Measurements from ENCODE around the gene TRMT44.

The TRMT44 gene

DNA sequence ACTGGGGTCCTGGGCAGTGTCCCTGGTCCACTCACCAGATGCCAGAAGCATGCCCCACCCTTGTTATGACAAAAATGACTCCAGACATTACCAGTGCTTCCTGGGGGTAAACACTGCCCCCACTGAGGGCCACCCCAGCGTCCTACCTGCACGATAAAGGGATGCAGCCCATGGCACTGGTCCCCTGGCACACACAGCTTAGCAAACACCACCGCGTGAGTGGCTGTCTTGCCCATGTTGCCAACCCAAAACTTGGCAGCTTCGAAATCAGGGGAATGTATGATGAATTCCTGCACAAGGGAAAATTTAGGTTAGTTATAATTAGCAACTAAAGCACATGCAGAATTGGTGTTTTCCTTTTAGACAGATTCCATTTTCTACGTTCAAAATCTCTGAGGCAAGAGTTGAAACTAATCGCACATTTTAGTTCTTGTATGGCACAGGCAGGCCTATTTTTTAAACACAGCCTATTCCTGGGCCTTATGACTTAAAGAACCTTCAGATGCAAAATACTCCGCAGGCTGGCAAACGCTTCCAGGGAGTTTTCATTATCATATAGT lies 30.4 kb upstream of the TRMT44 start:
- no peak for DNase-seq (ENCODE audit: extremely low spot score)
- ChIA-PET CTCF (interaction anchor here (1.0 to 1.9 kb wide), 6 partner anchors 17 to 233 kb away, joined by 3 to 14 read pairs (median 8); no protein-coding TSS in a partner anchor), POLR2A (interaction anchor here (1.0 kb wide), 1 partner anchor 233 kb away, joined by 5 read pairs; no protein-coding TSS in a partner anchor)
- TF ChIP-seq, protein P1, sequence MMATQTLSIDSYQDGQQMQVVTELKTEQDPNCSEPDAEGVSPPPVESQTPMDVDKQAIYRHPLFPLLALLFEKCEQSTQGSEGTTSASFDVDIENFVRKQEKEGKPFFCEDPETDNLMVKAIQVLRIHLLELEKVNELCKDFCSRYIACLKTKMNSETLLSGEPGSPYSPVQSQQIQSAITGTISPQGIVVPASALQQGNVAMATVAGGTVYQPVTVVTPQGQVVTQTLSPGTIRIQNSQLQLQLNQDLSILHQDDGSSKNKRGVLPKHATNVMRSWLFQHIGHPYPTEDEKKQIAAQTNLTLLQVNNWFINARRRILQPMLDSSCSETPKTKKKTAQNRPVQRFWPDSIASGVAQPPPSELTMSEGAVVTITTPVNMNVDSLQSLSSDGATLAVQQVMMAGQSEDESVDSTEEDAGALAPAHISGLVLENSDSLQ (IDR thresholded peaks at IDR 0.05) = no peak
- TF ChIP-seq CTBP1 (IDR thresholded peaks at IDR 0.05; ENCODE audit: borderline replicate concordance) = no peak
- TF ChIP-seq SP1 (IDR thresholded peaks at IDR 0.05) = no peak

DNA sequence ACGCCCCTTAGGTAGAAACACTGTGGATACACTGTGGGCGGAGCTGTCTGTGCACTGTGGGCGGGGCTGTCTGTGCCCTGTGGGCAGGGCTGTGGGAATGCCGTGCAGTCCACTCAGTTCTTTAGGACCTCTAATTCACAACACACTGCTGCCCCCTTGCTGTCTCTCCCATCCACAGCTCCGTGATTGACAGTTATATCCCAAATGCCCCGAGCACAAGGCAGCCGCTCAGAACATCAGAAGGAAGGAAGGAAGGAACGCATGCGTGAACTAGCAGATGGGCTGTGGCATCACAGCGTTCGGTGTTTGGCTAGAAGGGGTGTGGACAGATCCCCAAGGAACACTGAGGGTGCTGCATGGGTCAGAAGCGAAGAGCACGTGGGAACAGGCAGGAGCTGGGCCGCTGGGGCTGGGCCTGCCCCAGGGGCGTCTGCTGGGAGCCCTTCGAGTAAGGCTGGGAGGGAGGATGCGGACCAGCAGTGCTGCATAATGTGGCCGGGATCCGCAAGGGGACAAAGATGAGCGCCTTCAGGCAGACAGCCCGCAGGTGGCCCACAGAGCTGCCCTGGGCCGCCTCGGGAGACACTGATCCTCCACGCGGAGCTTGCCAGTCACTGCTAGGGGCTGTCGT lies 29.8 kb upstream of the TRMT44 start:
- POLR2A ChIA-PET = interaction anchor here (1.0 kb wide), 1 partner anchor 234 kb away, joined by 5 read pairs; no protein-coding TSS in a partner anchor
- CTCF ChIA-PET = interaction anchor here (0.7 to 1.9 kb wide), 8 partner anchors 9 to 262 kb away, joined by 3 to 14 read pairs (median 4); no protein-coding TSS in a partner anchor
- peak; percentile 90 for DNase-seq (ENCODE audit: extremely low spot score)
- TF ChIP-seq BHLHE40 (IDR thresholded peaks at IDR 0.05; ENCODE audit: borderline replicate concordance) (no peak), CTBP1 (IDR thresholded peaks at IDR 0.05; ENCODE audit: borderline replicate concordance) (no peak), FOXM1 (IDR thresholded peaks at IDR 0.05; ENCODE audit: borderline replicate concordance) (no peak), HDGF (IDR thresholded peaks at IDR 0.05; ENCODE audit: borderline replicate concordance) (peak; percentile 32; the same call in 1 of the 2 replicates), LEF1 (IDR thresholded peaks at IDR 0.05; ENCODE audit: borderline replicate concordance) (no peak), ELF4 (IDR thresholded peaks at IDR 0.05) (no peak), ARNT (IDR thresholded peaks at IDR 0.05) (no peak)
- TF ChIP-seq, protein P1 (IDR thresholded peaks at IDR 0.05) = peak; percentile 95

DNA sequence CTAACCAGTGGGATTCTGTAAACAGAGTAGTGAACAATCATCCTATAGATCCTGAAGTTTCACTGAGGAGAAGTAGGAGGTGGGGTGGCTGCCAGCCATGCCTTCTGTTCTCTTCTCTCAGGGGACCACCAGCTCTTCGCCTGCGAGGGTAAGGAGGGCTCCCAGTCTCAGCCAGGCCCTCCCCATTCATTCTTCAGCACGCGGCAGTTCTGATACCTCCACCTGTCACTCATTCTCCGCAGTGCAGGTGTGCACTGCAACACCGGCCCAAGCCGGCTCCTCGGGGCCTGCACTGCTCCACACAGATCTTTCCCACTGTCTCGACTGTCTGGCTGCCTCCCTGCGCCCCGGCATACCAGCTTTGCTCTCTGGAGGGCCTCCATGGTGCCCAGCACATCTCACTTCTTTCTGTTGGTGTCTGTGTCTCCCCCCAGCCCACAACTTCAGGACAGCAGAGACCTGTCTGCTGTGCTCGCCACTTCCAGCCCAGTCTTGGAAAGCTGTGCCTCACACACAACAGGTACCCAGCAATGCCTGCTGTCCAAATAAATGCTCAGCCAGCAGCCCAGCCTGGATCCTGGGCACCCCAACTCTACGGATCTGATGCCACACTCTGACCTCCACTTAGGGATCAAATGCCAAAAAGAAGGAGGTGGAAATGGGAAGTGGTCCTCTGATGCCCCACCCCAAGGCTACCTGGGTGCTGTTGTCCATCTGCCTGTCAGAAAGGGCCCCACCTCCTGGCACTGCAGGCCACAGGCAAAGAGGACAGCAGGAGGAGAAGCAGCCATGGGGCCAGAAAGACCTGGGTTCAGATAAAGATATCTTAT lies 29.0 kb upstream of the TRMT44 start:
- ChIA-PET CTCF (interaction anchor here (0.7 to 1.9 kb wide), 6 partner anchors 10 to 263 kb away, joined by 3 to 14 read pairs (median 8); no protein-coding TSS in a partner anchor), POLR2A (no interaction called here)
- TF ChIP-seq FOXA1 (IDR thresholded peaks at IDR 0.05) = no peak
- TF ChIP-seq SUZ12 (IDR thresholded peaks at IDR 0.05) = no peak
- no peak for TF ChIP-seq ELF4 (IDR thresholded peaks at IDR 0.05)
- TF ChIP-seq FOXK2 (IDR thresholded peaks at IDR 0.05) = no peak
- TF ChIP-seq LEF1 (IDR thresholded peaks at IDR 0.05; ENCODE audit: borderline replicate concordance) = no peak
- TF ChIP-seq ARNT (IDR thresholded peaks at IDR 0.05) = no peak
- DNase-seq (ENCODE audit: extremely low spot score) = no peak

DNA sequence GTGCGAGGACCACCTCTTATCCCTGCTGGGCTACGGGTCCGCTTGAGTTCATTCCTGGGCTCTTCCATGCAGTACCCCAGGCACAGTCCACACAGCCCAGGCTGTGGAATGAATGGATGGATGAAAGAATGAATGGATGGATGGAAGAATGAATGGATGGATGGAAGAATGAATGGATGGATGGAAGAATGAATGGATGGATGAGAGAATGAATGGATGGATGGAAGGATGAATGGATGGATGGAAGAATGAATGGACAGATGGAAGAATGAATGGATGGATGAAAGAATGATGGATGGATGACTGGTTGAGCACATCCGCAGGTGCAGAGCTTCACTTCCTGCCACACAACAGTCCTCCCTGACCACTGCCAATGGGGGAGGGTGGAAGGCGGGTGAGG lies 28.3 kb upstream of the TRMT44 start:
- TF ChIP-seq ELF4 (IDR thresholded peaks at IDR 0.05) = no peak
- no peak for TF ChIP-seq NFRKB (IDR thresholded peaks at IDR 0.05)
- ChIA-PET POLR2A (no interaction called here), CTCF (no interaction called here)
- no peak for DNase-seq (ENCODE audit: extremely low spot score)

DNA sequence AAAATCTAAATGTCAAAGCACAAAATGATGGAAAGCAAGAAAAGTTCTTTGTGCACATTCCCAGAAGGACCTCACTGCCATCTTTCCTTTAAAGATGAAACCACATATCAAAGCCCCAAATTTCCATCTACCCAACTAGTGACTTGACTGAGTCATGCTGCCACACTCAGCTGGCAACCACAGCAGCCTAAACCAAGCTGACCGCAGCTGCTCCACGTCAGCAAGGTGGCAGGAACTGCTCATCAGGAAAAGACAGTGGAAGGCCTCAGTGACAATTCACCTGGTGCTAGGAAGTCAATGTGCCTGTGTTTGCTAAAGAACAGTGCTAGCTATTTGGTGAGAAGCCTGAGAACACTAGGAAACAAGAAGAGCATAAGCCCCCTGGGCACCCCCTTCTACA lies 26.2 kb upstream of the TRMT44 start:
- no peak for DNase-seq (ENCODE audit: extremely low spot score)
- TF ChIP-seq SP1 (IDR thresholded peaks at IDR 0.05) = no peak
- TF ChIP-seq FOXM1 (IDR thresholded peaks at IDR 0.05; ENCODE audit: borderline replicate concordance) = no peak
- TF ChIP-seq, protein P1 (IDR thresholded peaks at IDR 0.05) = no peak
- no peak for TF ChIP-seq LEF1 (IDR thresholded peaks at IDR 0.05; ENCODE audit: borderline replicate concordance)
- no peak for TF ChIP-seq HDGF (IDR thresholded peaks at IDR 0.05; ENCODE audit: borderline replicate concordance)
- no peak for TF ChIP-seq TARDBP (IDR thresholded peaks at IDR 0.05)
- no peak for TF ChIP-seq ARNT (IDR thresholded peaks at IDR 0.05)
- no peak for TF ChIP-seq FOXA1 (IDR thresholded peaks at IDR 0.05)
- no peak for TF ChIP-seq SUZ12 (IDR thresholded peaks at IDR 0.05)
- TF ChIP-seq NFRKB (IDR thresholded peaks at IDR 0.05) = no peak
- TF ChIP-seq CTBP1 (IDR thresholded peaks at IDR 0.05; ENCODE audit: borderline replicate concordance) = no peak
- TF ChIP-seq BHLHE40 (IDR thresholded peaks at IDR 0.05; ENCODE audit: borderline replicate concordance) = no peak
- no peak for TF ChIP-seq L3MBTL2 (conservative IDR thresholded peaks at IDR 0.05)
- POLR2A ChIA-PET = interaction anchor here (0.6 kb wide), 1 partner anchor 150 kb away, joined by 3 read pairs; no protein-coding TSS in a partner anchor
- CTCF ChIA-PET = interaction anchor here (1.6 kb wide), 1 partner anchor 11 kb away, joined by 3 read pairs; no protein-coding TSS in a partner anchor

DNA sequence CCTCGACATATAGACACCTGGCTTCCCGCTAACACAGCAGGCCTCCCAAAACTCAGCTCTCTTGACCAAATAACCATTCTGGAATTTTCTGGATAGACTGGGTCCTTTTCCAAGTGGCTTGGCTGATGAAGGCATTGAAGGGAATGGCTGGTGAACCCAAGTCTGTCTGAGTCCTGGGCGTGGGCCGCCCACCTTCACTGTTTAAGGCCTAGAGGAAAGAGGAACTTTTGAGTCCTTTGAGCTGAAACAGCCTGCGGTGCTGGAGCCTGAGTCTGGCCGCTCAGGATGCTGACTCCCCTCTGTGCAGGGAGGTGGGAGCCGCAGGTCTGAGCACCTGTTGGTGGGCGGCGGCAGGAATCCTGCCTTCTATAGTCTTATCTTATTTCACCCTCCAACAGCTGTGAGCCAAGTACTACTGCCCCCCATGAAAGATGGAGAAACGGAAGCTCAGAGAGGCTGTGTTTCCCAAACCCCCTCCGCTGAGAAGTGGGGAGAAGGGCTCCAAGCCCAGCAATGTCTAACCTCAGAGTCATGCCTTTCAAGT lies 23.4 kb upstream of the TRMT44 start:
- no peak for DNase-seq (ENCODE audit: extremely low spot score)
- POLR2A ChIA-PET = interaction anchor here (0.8 to 2.1 kb wide), 2 partner anchors 12 to 19 kb away, joined by 3 to 5 read pairs; no protein-coding TSS in a partner anchor
- CTCF ChIA-PET = no interaction called here
- TF ChIP-seq ARNT (IDR thresholded peaks at IDR 0.05) (no peak), TARDBP (IDR thresholded peaks at IDR 0.05) (no peak), CTBP1 (IDR thresholded peaks at IDR 0.05; ENCODE audit: borderline replicate concordance) (no peak), ZNF384 (IDR thresholded peaks at IDR 0.05) (no peak), ELF4 (IDR thresholded peaks at IDR 0.05) (no peak)
- TF ChIP-seq, protein P1 (IDR thresholded peaks at IDR 0.05) = no peak
